Activated CD4-positive, alpha-beta T cell treated with anti-CD3 and anti-CD28 coated beads for 1 hour (primary cell): Measurements from ENCODE around the gene LYZ.

Experiments used
- DNase-seq: peaks from one replicate; pipeline ENCODE4 v3.0.0-alpha.2; 2020

LYZ gene

DNA sequence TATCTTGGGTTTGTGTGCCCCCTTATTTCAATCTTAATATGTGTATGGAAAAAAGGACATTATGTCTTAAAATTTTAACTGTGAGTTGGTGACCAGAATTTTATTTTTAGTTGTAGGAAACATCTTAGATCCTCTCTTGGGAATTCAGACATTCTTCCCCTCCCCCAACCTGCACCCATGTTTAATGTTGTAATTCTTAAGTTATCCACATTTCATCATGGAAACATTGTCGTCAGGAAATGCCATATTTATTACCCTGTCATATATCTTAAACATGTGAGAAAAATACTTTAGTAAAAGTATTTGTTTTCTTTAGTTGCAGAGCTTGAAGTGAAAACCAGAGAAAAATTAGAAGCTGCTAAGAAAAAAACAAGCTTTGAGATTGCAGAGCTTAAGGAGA lies 41.6 kb downstream of the LYZ start:
- DNase-seq: no peak

- no peak for DNase-seq
Observed at GRCh38 chr12:69392179-69392928, 44.2 kb downstream of the LYZ start.

- no peak for DNase-seq
Observed at GRCh38 chr12:69396041-69396440, 47.9 kb downstream of the LYZ start.

- no peak for DNase-seq
Observed at GRCh38 chr12:69396963-69397362, 48.8 kb downstream of the LYZ start.

GRCh38 chr12:69397978-69398377 lies 49.8 kb downstream of the LYZ start:
- no peak for DNase-seq

GRCh38 chr12:69401940-69402339 lies 53.8 kb downstream of the LYZ start:
- DNase-seq: no peak
